DMS153 treated with DMSO at 0.1 percent for 48 hours (cell line): ENCODE results near the gene HAUS6.
A peak's percentile ranks its signal among the peaks of the same experiment; 100 is the strongest.
"Not testable (repeated sequence)": the region's sequence is repeated elsewhere in the genome, so short reads cannot be mapped to it uniquely, and the experiment has no call there.

Source experiments
- DNase-seq: peaks from one replicate; lab custom pipeline; 2025; ENCODE audit not compliant: unreplicated experiment; lab: John Stamatoyannopoulos, UW

The HAUS6 gene

GRCh38 chr9:19036611-19037010 lies 66.1 kb downstream of the HAUS6 start:
- no peak for DNase-seq

- no peak for DNase-seq
Observed at GRCh38 chr9:19033015-19033414, 69.7 kb downstream of the HAUS6 start, which contains the start of gene SAXO1. SAXO1 (minus strand) TSS chr9:19033209; CDS start chr9:19032908, 301 bp downstream.

- DNase-seq = no peak
Observed at GRCh38 chr9:19032406-19032805, 70.3 kb downstream of the HAUS6 start.

GRCh38 chr9:19030899-19031298 lies 71.8 kb downstream of the HAUS6 start:
- no peak for DNase-seq

DNA sequence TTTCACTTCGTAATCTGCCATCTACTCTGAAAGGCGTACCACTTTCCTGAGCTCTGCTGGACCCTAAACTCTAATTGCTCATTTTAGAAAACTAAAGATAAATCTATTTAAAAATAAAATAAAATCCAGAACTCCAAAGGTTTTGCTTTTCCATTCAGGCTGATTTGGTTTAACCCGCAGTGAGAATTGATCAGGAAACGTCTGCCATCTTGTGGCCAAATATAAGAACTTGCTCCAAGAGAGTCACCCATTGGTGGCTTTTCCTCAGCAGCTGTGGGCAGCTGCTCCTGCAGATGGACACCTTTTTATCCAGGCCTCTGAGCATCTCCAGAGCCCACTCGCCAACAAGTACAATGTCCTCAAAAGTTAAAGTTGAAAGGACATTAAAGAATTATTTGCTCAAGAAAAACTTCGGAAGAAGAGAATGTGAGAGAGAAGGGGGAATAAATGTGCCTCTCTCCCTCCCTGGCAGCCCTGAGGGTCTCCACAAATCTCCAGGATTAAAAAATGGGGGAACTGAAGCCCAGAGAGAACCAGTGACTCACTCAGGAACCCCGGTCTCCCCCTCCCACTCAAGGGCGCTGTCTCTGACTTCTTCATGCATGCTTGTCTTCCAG lies 73.8 kb downstream of the HAUS6 start:
- peak; percentile 73 for DNase-seq

DNA sequence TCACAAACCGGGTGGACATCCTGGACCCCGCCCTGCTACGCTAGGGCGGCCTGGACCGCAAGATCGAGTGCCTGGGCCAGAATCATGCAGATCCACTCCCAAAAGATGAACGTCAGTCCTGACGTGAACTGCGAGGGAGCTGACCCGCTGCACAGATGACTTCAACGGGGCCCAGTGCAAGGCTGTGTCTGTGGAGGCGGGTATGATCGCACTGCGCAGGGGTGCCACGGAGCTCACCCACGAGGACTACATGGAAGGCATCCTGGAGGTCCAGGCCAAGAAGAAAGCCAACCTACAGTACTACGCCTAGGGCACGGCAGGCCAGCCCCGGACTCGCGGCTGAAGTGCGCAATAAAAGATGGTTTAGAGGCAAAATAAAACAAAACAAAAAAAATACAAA lies 74.9 kb downstream of the HAUS6 start:
- no peak for DNase-seq

GRCh38 chr9:19026375-19026774 lies 76.3 kb downstream of the HAUS6 start:
- DNase-seq = no peak

- no peak for DNase-seq
Observed at GRCh38 chr9:19023078-19023477, 79.6 kb downstream of the HAUS6 start.

DNA sequence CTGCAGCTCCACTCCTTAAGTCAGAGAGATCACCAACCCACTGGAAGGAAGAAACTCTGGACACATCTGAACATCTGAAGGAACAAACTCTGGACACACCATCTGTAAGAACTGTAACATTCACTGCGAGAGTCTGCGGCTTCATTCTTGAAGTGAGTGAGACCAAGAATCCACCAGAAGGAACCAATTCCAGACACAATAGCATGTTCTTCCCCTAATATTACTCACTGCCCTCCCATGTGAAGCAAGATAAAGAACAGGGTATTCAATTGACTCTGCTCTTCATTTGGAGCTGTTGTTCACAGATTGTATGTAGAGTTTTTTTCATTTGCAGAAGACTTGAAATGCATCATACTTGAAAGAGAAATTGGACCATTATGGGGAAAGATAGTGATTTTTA lies 80.5 kb downstream of the HAUS6 start:
- no peak for DNase-seq

GRCh38 chr9:19021649-19022048 lies 81.1 kb downstream of the HAUS6 start:
- not testable (repeated sequence) for DNase-seq

GRCh38 chr9:19020886-19021455 lies 81.7 kb downstream of the HAUS6 start:
- no peak for DNase-seq

DNA sequence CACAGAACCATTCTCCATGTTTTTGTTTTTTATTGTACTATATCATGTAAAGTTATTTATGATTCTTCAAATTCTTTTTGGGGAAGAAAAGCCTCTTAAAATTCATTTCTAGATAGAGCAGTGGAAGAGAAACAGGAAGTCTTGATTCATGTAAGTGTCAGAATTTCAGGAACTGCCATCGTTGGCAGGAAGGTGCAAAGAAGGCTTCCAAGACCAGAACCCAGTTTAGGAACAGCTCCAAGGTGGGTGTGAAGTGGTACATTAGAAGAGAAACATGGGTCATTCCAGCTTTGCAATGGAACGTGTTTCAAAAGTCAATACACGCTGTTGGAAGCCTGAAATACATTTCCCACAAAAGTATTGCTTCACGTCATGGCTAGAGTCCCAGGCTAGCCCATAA lies 84.5 kb downstream of the HAUS6 start:
- DNase-seq = no peak

DNA sequence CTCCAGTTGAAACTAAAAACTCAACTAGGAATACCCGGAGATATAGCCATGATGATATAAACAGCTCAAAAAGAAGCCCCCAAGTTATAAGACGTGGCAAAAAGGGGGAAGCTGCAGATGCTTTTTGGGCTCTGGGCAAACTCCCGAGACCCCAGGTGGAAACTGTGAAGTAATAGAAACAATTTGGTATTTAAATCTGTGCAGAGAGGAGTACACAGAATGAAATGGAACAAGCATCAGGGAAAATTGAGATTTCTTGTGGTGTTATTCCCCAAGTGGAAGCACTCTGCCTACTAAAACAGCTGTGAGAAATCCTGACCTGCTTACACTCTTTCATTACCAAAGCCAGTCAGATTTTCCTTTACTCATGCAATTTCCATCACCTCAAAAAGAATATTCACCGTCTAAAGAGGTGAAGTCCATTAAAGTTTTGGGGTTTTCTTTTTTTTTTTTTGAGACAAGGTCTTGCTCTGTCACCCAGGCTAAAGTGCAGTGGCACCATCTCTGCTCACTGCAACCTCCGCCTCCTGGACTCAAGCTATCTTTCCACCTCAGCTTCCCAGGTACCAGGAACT lies 93.2 kb downstream of the HAUS6 start:
- DNase-seq = no peak
